Lower lobe of right lung (tissue), 2 donors: ENCODE data around the gene TBPL1. TPM values are rescaled to one million over a fixed set of nuclear protein-coding genes. Genes with fewer than 3 reads are reported as not detected.

Experiments used
- ATAC-seq, 2 donors: fragments of 200-7000 bp; cut with Tn5 transposase; one replicate each; pipeline ENCODE4 v1.9.1; 2020 to 2022; ENCODE audit warnings: mild to moderate bottlenecking in 2 of 2, moderate library complexity in 2 of 2
- DNase-seq: peaks from one replicate; pipeline ENCODE4 v3.0.0-alpha.2; 2020
- H3K27ac ChIP-seq: fragments of 200-600 bp; one replicate; pipeline ENCODE4 v1.8.0; 2022
- H3K27me3 ChIP-seq: fragments of 200-600 bp; one replicate; pipeline ENCODE4 v1.8.0; 2022; ENCODE audit warnings: low read depth
- H3K36me3 ChIP-seq: fragments of 200-600 bp; one replicate; pipeline ENCODE4 v1.8.0; 2022; ENCODE audit warnings: mild to moderate bottlenecking
- H3K4me1 ChIP-seq: fragments of 200-600 bp; one replicate; pipeline ENCODE4 v1.8.0; 2022
- H3K4me3 ChIP-seq: fragments of 200-600 bp; one replicate; pipeline ENCODE4 v1.8.0; 2022; ENCODE audit warnings: mild to moderate bottlenecking
- H3K9me3 ChIP-seq: fragments of 200-600 bp; one replicate; pipeline ENCODE4 v1.8.0; 2022
- intact Hi-C: fragments of 100-400 bp; cut with DNase I; formaldehyde crosslinking; loops from one replicate; pipeline ENCODE4 v1.11.0; 2022
- total RNA-seq: library from RNA; stranded (reverse); fragmentation: NEBNext Ultra II Directional; extraction: Animal tissue kit (Norgen Biotek cat#: 25700); gene quantifications from one replicate; pipeline ENCODE4 v1.2.1, GENCODE V29; 2021
- TF ChIP-seq, protein P1 (sequence below): fragments of 200-600 bp; IDR thresholded peaks from one replicate; pipeline ENCODE4 v1.8.0; 2022; ENCODE audit warnings: antibody characterized with exemption, mild to moderate bottlenecking
- donor health status: DM: no; HTN: yes; CAD: no; lungs with severe emphysema.

TBPL1 gene
- total RNA-seq, 1 donor from 2014 or later: 21.1 TPM

DNA sequence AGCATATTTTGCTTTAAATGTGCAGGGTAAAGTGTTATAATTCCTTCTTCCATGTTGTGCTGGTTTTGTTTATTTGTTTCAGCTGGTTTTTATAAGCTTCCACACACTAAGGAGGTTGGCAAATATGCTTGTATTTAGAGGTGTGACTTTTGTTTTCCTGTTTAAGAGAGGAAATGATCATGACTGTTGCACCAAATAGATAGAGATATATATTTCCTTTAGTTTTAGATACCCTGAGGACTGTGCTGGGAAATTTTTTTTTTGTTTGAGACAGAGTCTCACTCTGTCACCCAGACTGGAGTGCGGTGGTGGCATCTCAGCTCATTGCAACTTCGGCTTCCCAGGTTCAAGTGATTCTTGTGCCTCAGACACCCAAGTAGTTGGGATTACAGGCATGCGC lies 5.8 kb downstream of the TBPL1 start:
- TF ChIP-seq, protein P1, sequence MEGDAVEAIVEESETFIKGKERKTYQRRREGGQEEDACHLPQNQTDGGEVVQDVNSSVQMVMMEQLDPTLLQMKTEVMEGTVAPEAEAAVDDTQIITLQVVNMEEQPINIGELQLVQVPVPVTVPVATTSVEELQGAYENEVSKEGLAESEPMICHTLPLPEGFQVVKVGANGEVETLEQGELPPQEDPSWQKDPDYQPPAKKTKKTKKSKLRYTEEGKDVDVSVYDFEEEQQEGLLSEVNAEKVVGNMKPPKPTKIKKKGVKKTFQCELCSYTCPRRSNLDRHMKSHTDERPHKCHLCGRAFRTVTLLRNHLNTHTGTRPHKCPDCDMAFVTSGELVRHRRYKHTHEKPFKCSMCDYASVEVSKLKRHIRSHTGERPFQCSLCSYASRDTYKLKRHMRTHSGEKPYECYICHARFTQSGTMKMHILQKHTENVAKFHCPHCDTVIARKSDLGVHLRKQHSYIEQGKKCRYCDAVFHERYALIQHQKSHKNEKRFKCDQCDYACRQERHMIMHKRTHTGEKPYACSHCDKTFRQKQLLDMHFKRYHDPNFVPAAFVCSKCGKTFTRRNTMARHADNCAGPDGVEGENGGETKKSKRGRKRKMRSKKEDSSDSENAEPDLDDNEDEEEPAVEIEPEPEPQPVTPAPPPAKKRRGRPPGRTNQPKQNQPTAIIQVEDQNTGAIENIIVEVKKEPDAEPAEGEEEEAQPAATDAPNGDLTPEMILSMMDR: no peak
- ATAC-seq: no peak
- H3K36me3 ChIP-seq: no peaks in the 10 kb centered on the region
- no peak overlapping the region for H3K4me3 ChIP-seq
- no peaks in the 10 kb centered on the region for H3K27me3 ChIP-seq
- H3K9me3 ChIP-seq: no peaks in the 10 kb centered on the region
- H3K27ac ChIP-seq: no peak overlapping the region
- intact Hi-C loops: no loop called here
- DNase-seq: no peak
- H3K4me1 ChIP-seq: peaks cover 34% of the 10 kb centered on the region

DNA sequence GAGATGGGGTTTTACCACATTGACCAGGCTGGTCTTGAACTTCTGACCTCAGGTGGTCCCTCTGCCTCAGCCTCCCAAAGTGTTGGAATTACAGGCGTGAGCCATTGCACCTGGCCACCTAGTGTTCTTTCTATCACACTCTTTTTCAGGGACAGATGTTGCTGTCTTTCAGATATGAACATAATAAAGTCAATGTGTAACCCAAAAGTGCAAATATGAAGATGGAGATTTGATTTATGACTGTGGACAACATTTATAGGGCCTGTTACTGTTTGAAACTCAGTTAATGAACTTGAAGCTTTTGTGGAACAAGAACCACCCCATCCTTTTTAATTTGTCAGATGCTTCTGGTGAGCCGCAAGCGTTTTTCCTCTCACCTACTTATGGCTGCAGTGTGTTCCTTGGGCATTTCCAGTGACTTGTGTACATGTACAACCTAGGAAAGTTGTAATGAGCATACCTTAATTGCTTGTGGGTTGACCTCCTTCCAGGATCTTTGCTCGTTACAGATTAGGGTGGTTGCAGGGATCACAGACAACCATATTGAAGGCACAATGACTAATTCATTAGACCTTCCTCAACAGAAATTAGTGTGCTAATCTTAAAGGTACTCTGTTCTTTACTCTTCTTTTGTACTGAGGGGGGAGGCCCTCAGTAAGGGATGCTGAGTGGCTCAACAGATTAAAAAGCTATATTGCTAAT lies 6.8 kb downstream of the TBPL1 start:
- Histone ChIP-seq H3K4me1 (peaks cover 33% of the 10 kb centered on the region), H3K9me3 (no peaks in the 10 kb centered on the region), H3K4me3 (no peak overlapping the region), H3K36me3 (no peaks in the 10 kb centered on the region), H3K27me3 (no peaks in the 10 kb centered on the region), H3K27ac (no peak overlapping the region)
- no peak for DNase-seq
- no peak for ATAC-seq
- TF ChIP-seq, protein P1: no peak
- intact Hi-C loops: no loop called here

DNA sequence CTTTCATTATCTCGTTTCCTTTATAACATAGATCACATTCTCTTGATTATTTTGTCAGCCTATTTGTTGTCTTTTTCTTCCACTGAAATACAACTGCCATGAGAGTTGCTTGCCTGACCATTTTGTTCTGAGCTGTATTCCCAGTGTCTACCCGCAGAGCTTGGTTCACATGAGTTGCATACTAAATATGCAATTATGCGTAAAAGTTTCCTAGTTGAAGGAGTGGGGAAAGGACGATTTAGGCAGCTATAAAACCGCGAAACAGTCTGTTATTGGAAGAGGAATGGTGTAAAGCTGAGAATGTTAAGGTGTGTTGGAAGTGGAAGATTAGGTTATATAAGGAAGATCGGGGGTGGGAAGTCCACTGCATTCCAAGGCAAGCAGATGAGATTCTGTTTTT lies 8.8 kb downstream of the TBPL1 start:
- H3K4me1 ChIP-seq: peaks cover 26% of the 10 kb centered on the region
- ATAC-seq: no peak
- intact Hi-C loops: no loop called here

DNA sequence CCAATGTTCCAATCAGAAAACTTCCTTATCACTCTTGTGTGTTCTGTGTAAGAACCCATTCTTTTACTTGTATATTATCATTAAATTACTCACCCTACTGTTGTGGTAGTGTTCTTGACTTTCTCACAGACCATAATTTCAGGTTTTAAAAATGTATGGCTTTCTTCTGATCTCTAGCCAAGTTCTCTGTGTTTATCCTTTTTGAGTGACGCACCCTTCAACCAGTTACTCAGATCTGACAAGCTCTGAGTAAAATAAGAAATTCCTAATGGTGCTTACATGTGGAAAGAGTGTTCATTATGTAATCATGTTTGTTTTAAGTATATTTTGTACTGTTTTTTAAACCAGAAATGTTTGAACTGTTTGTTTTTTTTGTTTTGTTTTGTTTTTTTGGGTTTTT lies 11.0 kb downstream of the TBPL1 start:
- peaks cover 15% of the 10 kb centered on the region for H3K4me1 ChIP-seq
- H3K27me3 ChIP-seq: no peaks in the 10 kb centered on the region
- DNase-seq (no peak), ATAC-seq (peak; percentile 38 to 79)
- H3K36me3 ChIP-seq: no peaks in the 10 kb centered on the region
- H3K4me3 ChIP-seq: no peak overlapping the region
- TF ChIP-seq, protein P1: no peak
- H3K9me3 ChIP-seq: no peaks in the 10 kb centered on the region
- intact Hi-C loops: no loop called here
- H3K27ac ChIP-seq: no peak overlapping the region

More for the DNA sequence above, 8.8 kb downstream of the TBPL1 start:
- no peaks in the 10 kb centered on the region for H3K27me3 ChIP-seq
- no peaks in the 10 kb centered on the region for H3K9me3 ChIP-seq
- no peak overlapping the region for H3K4me3 ChIP-seq
- H3K27ac ChIP-seq: no peak overlapping the region
- H3K36me3 ChIP-seq: no peaks in the 10 kb centered on the region
- TF ChIP-seq, protein P1: no peak
- DNase-seq: no peak

DNA sequence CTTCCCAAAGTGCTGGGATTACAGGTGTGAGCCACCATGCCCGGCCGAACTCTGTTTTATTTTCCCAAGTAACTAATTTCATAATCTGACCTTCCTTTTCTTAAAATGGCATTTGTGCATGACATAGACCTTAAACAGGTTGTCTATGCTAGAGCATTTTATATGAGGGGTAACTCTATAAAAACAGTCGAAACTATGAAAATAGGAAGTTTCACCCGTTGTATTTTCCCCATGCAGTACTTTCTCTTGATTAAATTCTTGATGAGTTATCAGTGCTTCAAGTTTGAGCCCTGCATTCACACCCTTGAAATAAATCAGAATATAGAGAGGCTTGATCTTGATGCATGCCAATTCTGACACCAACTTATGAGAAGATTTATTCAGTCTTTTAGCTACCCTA lies 11.7 kb downstream of the TBPL1 start:
- ATAC-seq: no peak
- Histone ChIP-seq H3K27me3 (no peaks in the 10 kb centered on the region), H3K36me3 (no peaks in the 10 kb centered on the region), H3K4me3 (no peak overlapping the region), H3K27ac (no peak overlapping the region), H3K4me1 (peaks cover 9% of the 10 kb centered on the region), H3K9me3 (no peaks in the 10 kb centered on the region)
- no peak for DNase-seq
- TF ChIP-seq, protein P1: no peak
- intact Hi-C loops: no loop called here
